Heart left ventricle (tissue), 16 donors: Measurements from ENCODE around the gene CFAP46. TPM values are rescaled to one million over a fixed set of nuclear protein-coding genes. Genes with fewer than 3 reads are reported as not detected.
"Not testable (repeated sequence)": the region's sequence is repeated elsewhere in the genome, so short reads cannot be mapped to it uniquely, and the experiment has no call there.

Experiments used
- ATAC-seq, 4 donors: fragments of 200-7000 bp; cut with Tn5 transposase; one replicate each; pipeline ENCODE4 v1.9.1; 2020 to 2022; ENCODE audit warnings: moderate library complexity in 4 of 4, mild to moderate bottlenecking in 3 of 4, moderate number of reproducible peaks in 1 of 4
- DNase-seq, 5 donors: peaks; one replicate each; pipeline ENCODE4 v3.0.0-alpha.2; 2020
- H3K27ac ChIP-seq, 12 donors: fragments of 200-600 bp; sonication (generic) in 4 of 12; one replicate each; pipeline versions ENCODE4 v1.5.0 to v1.8.0; 2016 to 2022; ENCODE audit warnings: mild to moderate bottlenecking in 2 of 12
- H3K27me3 ChIP-seq, 9 donors: fragments of 200-600 bp; sonication (generic) in 2 of 9; one replicate each; pipeline versions ENCODE4 v1.5.1 to v1.8.0; 2016 to 2022; ENCODE audit warnings: mild to moderate bottlenecking in 3 of 9
- H3K36me3 ChIP-seq, 9 donors: fragments of 200-600 bp; sonication (generic) in 2 of 9; one replicate each; pipeline versions ENCODE4 v1.5.0 to v1.8.0; 2018 to 2022; ENCODE audit warnings: mild to moderate bottlenecking in 2 of 9
- H3K4me1 ChIP-seq, 12 donors: fragments of 200-600 bp; sonication (generic) in 4 of 12; one replicate each; pipeline versions ENCODE4 v1.5.0 to v1.8.0; 2016 to 2022; ENCODE audit warnings: mild to moderate bottlenecking in 3 of 12
- H3K4me3 ChIP-seq, 12 donors: fragments of 200-600 bp; sonication (generic) in 4 of 12; one replicate each; pipeline versions ENCODE4 v1.5.0 to v1.8.0; 2017 to 2022; ENCODE audit warnings: mild to moderate bottlenecking in 9 of 12, moderate library complexity in 4 of 12
- H3K9me3 ChIP-seq, 12 donors: fragments of 200-600 bp; sonication (generic) in 4 of 12; one replicate each; pipeline versions ENCODE4 v1.5.0 to v1.8.0; 2016 to 2022; ENCODE audit warnings: mild to moderate bottlenecking in 1 of 12
- POLR2A ChIP-seq, 2 donors: fragments of 450-650 bp; IDR thresholded peaks; one replicate each; pipeline ENCODE4 v1.6.1; 2017; ENCODE audit warnings: antibody characterized with exemption in 2 of 2, mild to moderate bottlenecking in 2 of 2, moderate library complexity in 2 of 2
- WGBS, 4 donors: extraction: QIAGEN DNeasy Blood & Tissue Kit in 2 of 4; methylation state at CpG; one replicate each; pipeline versions ENCODE4 v1.1.5 to v1.1.7; 2013 to 2018; 5-methylcytosine and 5-hydroxymethylcytosine counted together
- intact Hi-C, 10 donors: fragments of 100-400 bp; cut with DNase I; formaldehyde crosslinking; loops; one replicate each; pipeline versions ENCODE4 v1.11.1 to v1.14.2; 2022
- polyA plus RNA-seq, 2 donors: library from polyadenylated mRNA; stranded (reverse); fragments of 200-250 nt; gene quantifications; one replicate each; pipeline ENCODE4 v1.2.3, GENCODE V29; 2013
- total RNA-seq, 9 donors: library from RNA; depleted of rRNA in 2 of 9; stranded (reverse); fragments of >200 nt in 2 of 9; fragmentation: NEBNext Ultra II Directional in 3 of 9; extraction: Animal tissue kit (Norgen Biotek cat#: 25700) in 3 of 9; gene quantifications; one replicate each; pipeline versions ENCODE4 v1.1.0 to v1.2.4, GENCODE V29; 2016 to 2023
- TF ChIP-seq, protein P1 (sequence below), 12 donors: fragments of 200-600 bp; sonication (generic) in 4 of 12; IDR thresholded peaks; one replicate each; pipeline versions ENCODE4 v1.5.0 to v1.8.0; 2018 to 2022; ENCODE audit warnings: antibody characterized with exemption in 12 of 12, mild to moderate bottlenecking in 5 of 12
- donor health status: ischemic (EF 13 %, LVEDD 7.1; RV severe dilation, severe dysfunction).
- donor health status: healthy with polysubstance abuse.
- donor health status: DM: no; HTN: yes; CAD: no.
- donor health status: DM: no; HTN: no; CAD: no.
- donor health status: ischemic (EF 25% LVEDD 6.9; RV normal size, moderate dysfunction).
- donor health status: ischemic (EF 25% LVEDD 5.7; RV mildly dilated, moderate dysfunction).
- donor health status: healthy.
- donor health status: DM: yes; HTN: yes; CAD: no.
- donor health status: ischemic (EF 35%, LVEDD 5.7; RV mildly dilated, moderate dysfunction).
- donor health status: nonischemic (EF 11% LVEDD 7.7; RV severe dilation, severe dysfunction).
- donor health status: DM: yes; HTN: yes; CAD: no.
- donor health status: PGD.
- donor health status: ischemic (EF 29% LVEDD 5.4; RV normal size, mild dysfunction).
- donor health status: nonischemic (EF 23%, LVEDD 6.1; RV moderate dilation, normal function).

CFAP46 gene
- total and polyA plus RNA-seq, 11 donors, result 0.61 to 1.8 (median 0.95) TPM

DNA sequence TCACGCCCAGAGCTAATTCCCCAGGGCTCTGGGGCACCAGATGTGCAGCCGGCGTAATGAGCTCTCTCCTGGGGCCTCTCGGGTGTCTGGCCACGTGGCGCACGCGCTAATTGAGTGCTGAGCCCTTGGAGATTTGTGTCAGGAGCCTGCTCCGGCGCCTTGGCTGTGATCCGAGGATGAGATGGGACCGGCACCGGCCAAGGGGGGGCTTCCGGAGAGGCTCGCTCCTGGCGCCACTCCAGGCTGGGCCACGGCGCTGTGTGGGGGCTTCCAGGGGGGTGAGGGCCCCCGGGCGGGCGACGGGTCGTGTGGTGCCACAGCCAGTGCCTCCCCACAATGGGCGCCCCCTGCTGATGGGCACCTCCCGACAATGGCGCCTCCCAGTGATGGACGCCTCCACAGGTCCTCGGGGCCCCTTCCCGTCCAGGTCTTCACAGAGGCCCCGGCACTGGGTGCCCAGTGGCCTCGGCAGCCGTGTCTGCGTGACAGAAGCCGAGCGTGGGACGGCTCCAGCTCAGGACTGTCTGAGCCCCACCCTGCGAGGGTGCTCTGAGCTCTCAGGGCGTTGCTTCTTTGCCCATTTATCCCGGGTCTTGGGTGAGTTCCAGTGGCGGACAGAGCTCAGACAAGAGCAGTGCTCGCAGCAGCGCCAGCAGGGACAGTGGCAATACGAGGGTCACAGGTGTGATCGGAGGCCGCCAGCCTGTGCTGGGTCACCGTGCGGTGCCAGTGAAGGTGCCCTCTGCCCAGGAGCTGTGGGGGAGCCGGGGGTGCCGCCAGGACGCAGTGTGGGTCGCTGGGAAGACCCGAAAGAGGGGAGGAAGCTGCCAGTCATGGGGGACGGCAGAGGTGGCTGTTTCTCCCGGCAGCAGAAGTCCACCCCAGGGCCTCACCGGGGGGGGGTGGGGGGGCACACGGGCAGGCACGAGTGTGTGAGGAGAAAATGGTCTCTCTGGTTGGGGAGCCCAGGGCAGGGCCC lies 148.2 kb downstream of the CFAP46 start:
- Histone ChIP-seq H3K27me3 (peaks cover 0 to 42% (median 11%) of the 10 kb centered on the region in 9 donors), H3K27ac (no peak overlapping the region), H3K9me3 (no peaks in the 10 kb centered on the region), H3K4me3 (no peak overlapping the region), H3K36me3 (no peaks in the 10 kb centered on the region), H3K4me1 (no peaks in the 10 kb centered on the region)
- WGBS, 4 donors, result 58 to 72% (median 65%) methylated on average over 18 to 57 of the region's 57 CpGs
- DNase-seq (peak in 1 of 5 donors; percentile 62), ATAC-seq (no peak)
- TF ChIP-seq, protein P1, sequence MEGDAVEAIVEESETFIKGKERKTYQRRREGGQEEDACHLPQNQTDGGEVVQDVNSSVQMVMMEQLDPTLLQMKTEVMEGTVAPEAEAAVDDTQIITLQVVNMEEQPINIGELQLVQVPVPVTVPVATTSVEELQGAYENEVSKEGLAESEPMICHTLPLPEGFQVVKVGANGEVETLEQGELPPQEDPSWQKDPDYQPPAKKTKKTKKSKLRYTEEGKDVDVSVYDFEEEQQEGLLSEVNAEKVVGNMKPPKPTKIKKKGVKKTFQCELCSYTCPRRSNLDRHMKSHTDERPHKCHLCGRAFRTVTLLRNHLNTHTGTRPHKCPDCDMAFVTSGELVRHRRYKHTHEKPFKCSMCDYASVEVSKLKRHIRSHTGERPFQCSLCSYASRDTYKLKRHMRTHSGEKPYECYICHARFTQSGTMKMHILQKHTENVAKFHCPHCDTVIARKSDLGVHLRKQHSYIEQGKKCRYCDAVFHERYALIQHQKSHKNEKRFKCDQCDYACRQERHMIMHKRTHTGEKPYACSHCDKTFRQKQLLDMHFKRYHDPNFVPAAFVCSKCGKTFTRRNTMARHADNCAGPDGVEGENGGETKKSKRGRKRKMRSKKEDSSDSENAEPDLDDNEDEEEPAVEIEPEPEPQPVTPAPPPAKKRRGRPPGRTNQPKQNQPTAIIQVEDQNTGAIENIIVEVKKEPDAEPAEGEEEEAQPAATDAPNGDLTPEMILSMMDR (IDR thresholded peaks at IDR 0.05), result peak in 1 of 12 donors; percentile 13
- TF ChIP-seq POLR2A (IDR thresholded peaks at IDR 0.05), result no peak
- intact Hi-C loops, result no loop called here

DNA sequence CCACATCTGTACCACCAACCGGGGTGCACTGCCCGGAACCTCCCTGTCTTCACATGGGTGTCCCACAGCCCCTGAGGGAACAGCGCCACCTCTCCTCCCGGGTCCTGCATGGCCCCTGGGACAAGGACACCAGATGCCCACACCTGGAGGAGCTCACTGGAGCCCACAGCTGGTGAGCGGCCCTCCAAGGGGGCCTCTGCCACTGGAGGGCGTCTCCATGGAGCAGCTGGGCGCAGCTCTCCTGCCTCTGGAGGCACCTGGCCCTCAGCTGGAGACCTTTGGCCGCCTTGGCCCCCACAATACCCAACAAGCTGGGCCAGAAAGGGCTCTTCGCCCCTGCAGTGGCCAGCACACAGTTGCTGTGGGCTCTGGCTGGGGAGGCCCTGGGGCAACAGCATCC lies 149.2 kb downstream of the CFAP46 start:
- no peak for TF ChIP-seq POLR2A (IDR thresholded peaks at IDR 0.05)
- TF ChIP-seq, protein P1 (IDR thresholded peaks at IDR 0.05), result no peak
- Histone ChIP-seq H3K27me3 (peaks cover 9 to 52% (median 21%) of the 10 kb centered on the region in 9 donors), H3K27ac (no peak overlapping the region), H3K36me3 (no peaks in the 10 kb centered on the region), H3K4me1 (peaks cover 0 to 6% (median 2%) of the 10 kb centered on the region in 12 donors), H3K4me3 (no peak overlapping the region), H3K9me3 (no peaks in the 10 kb centered on the region)
- DNase-seq, result no peak
- intact Hi-C loops, result no loop called here
- no peak for ATAC-seq
- WGBS, 4 donors, result 78 to 91% (median 88%) methylated on average over 6 to 9 of the region's 9 CpGs

DNA sequence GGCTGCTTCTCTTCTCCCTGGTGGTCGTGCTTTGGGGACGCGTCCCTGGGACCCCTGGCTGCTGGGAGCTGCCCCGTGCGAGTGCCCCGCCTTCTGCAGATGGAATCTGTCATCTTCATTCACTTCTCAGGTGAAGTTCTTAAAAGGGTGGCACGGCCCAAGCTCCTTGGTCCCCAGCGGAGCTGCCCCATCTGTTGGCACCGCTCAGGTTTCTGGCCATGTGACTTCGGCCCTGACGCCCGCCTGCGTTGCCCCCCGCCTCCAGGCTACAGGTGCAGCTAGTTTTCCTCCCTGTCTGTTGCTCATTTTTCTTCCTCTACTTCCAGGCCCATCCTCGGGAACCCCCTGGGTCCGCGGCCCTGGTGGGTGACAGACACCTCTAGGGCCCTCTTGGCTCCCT lies 149.6 kb downstream of the CFAP46 start:
- Histone ChIP-seq H3K36me3 (no peaks in the 10 kb centered on the region), H3K27me3 (peaks cover 13 to 56% (median 25%) of the 10 kb centered on the region in 9 donors), H3K4me3 (no peak overlapping the region), H3K9me3 (no peaks in the 10 kb centered on the region), H3K27ac (no peak overlapping the region), H3K4me1 (peaks cover 0 to 11% (median 6%) of the 10 kb centered on the region in 12 donors)
- DNase-seq (no peak), ATAC-seq (no peak)
- WGBS, 4 donors, result 81 to 90% (median 87%) methylated on average over 17 of the region's 17 CpGs
- TF ChIP-seq, protein P1 (IDR thresholded peaks at IDR 0.05), result no peak
- no peak for TF ChIP-seq POLR2A (IDR thresholded peaks at IDR 0.05)
- intact Hi-C loops, result no loop called here

DNA sequence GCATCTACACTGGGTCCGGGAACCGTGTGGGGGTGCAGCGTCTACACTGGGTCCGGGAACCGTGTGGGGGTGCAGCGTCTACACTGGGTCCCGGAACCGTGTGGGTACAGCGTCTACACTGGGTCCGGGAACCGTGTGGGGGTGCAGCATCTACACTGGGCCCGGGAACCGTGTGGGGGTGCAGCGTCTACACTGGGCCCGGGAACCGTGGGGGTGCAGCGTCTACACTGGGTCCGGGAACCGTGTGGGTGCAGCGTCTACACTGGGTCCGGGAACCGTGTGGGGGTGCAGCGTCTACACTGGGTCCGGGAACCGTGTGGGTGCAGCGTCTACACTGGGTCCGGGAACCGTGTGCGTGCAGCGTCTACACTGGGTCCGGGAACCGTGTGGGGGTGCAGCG lies 150.3 kb downstream of the CFAP46 start:
- peaks cover 0 to 18% (median 11%) of the 10 kb centered on the region in 12 donors for H3K4me1 ChIP-seq
- intact Hi-C loops, ATAC-seq, H3K9me3 ChIP-seq, H3K4me3 ChIP-seq, H3K36me3 ChIP-seq, H3K27ac ChIP-seq, DNase-seq: not testable (repeated sequence)
- H3K27me3 ChIP-seq, result peaks cover 20 to 63% (median 32%) of the 10 kb centered on the region in 9 donors
- WGBS, 4 donors, result 92 to 96% (median 93%) methylated on average over 19 to 33 of the region's 33 CpGs
